GM18517 (cell line): ENCODE results near the gene LGALS7B.
"Not testable (repeated sequence)": the region's sequence is repeated elsewhere in the genome, so short reads cannot be mapped to it uniquely, and the experiment has no call there.

ENCODE experiments used
- ATAC-seq: cut with Tn5 transposase; IDR thresholded peaks from one replicate; pipeline ENCODE4 v1.9.1; 2021; ENCODE audit warnings: mild to moderate bottlenecking, moderate library complexity; ENCODE audit not compliant: unreplicated experiment

LGALS7B gene

GRCh38 chr19:38788478-38789243 is at the start of gene LGALS7B:
Gene LGALS7B, plus strand, starts transcription at chr19:38789200. Its CDS starts 27 bp downstream, at chr19:38789227.
- no peak for ATAC-seq

DNA sequence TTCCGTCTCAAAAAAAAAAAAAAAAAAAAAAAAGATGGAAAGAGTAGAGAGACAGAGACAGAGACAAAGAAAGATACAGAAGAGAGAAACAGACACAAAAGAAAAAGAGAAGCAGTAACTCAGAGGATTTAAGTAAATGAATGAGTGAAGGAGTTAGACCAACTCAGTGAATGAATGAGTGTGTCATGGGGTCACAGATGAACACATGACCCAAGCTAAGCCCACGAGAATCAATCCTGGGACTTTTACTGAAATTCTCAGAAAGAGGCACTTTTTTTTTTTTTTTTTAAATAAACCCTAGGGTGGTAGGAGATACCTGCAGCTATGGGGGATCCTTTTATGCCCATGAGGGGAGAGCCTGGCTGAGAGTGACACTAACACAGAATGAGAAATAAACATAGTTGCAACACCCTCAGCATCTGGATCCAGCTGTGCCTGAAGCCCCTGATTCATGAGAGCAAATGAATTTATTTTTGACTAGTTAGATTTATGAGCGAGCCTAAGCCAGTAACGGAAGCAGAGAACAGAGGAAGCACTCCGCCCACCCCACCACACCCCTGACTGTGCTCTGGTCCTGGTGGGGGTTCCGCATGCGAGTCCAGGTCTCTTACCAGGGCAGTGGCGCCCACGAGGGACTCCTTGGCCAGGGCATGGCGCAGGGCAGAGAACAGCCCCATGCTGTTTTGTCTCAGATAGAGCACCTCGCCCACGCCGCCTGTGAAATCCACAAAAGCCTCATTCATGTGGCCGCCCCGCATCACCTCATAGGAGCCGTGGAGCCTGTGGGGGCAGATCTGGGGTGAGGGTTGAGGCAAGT is 49.4 kb upstream of the LGALS7B start:
- ATAC-seq: no peak

- ATAC-seq: no peak
Measured at GRCh38 chr19:38740257-38740592, 48.8 kb upstream of the LGALS7B start.

- ATAC-seq: no peak
Measured at GRCh38 chr19:38740932-38741331, 48.1 kb upstream of the LGALS7B start.

DNA sequence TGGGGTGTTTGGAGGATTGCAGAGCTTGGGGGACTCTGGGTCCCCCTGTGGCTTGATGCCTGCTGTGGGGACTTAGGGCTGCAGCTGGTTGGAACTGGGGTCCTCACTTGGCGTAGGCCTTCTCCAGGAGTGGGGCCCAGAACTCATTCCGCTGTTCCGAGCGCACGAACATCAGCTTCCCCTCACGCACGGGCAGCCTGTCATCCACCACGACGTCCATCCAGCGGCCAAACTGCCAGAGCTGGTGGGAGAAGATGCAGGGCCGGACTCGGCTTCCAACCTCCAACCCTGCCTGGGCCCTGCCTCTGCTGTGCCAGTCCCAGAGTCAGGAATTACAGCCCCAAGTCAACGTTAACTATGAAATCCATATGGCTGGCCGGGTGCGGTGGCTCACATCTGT is 47.3 kb upstream of the LGALS7B start:
- no peak for ATAC-seq

DNA sequence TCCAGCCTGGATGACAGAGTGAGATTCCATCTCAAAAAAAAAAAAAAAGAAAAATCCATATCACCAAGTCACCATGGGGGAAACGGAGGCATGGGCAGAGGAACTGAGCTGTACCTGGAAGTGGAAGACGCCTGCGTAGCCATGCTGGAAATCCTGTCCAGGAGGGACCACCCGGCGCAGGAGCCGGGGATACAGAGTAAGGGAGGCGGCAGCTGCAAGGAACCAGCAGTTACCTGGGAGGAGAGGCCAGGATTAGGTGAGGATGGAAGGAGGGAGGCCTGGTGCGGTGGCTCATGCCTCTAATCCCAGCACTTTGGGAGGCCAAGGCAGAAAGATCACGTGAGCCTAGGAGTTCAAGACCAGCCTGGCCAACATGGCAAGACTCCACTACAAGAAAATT is 46.7 kb upstream of the LGALS7B start:
- no peak for ATAC-seq

GRCh38 chr19:38742906-38743305 is 46.1 kb upstream of the LGALS7B start:
- ATAC-seq: no peak

GRCh38 chr19:38743394-38744297 is 45.4 kb upstream of the LGALS7B start:
- ATAC-seq: no peak

DNA sequence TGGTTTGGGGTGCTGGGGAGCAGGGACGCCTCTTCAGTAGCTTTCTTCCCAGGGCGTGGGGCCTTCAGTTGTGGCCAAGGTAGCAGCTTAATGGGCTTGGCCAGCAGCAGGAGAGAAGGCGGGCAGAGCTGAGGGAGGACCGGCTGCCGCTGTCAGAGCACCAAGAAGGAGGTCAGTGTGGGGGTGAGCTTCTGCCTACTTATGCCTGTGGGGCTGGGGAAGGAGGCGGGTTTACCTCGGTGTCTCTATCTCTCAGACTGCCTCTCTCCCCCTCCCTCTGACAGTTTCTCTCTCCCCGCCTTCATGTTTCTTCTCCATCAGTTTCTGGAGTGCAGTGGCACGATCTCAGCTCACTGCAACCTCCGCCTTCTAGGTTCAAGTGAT is 44.7 kb upstream of the LGALS7B start, which contains the start of gene CAPN12:
Gene CAPN12, minus strand, starts transcription at position 177 of the 384 bp plus-strand sequence. CDS start 309 bp downstream, outside the sequence.
- no peak for ATAC-seq

DNA sequence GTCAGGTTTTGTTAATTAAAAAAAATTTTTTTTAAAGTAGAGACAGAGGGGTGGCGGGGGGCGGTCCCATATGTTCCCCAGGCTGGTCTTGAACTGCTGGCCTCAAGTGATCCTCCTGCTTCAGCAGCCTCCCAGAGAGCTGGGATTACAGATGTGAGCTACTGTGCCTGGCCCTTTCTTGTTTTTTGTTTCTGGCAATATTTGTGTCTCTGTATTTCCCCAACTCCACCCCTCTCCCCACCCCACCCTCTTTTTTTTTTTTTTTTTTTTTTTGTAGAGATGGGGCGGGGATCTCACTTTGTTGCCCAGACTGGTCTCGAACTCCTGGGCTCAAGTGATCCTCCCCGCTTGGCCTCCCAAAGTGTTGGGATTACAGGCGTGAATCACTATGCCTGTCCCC is 44.1 kb upstream of the LGALS7B start:
- ATAC-seq: no peak

GRCh38 chr19:38745316-38745715 is 43.7 kb upstream of the LGALS7B start:
- no peak for ATAC-seq

DNA sequence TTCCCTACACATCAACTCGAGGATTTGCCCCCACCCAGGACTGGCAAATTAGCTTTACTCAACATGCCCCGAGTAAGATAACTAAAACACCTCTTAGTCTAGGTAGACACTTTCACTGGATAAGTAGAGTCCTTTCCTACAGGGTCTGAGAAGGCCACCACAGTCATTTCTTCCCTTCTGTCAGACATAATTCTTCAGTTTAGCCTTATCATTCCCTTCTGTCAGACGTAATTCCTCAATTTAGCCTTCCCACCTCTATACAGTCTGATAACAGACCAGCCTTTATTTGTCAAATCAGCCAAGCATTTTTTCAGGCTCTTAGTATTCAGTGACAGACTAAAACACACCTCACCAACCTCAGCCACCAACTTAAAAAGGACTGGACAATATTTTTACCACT is 35.2 kb upstream of the LGALS7B start:
- not testable (repeated sequence) for ATAC-seq

DNA sequence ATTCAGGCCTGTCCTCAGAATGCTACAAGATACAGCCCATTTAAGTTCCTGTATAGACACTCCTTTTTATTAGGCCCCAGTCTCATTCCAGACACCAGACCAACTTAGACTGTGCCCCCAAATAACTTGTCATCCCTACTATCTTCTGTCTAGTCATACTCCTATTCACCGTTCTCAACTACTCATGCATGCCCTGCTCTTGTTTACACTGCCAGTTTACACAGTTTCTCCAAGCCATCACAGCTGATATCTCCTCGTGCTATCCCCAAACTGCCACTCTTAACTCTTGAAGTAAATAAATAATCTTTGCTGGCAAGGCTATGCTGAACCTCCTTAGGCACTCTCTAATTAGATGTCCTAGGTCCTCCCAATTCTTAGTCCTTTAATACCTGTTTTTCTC is 34.8 kb upstream of the LGALS7B start:
- not testable (repeated sequence) for ATAC-seq

DNA sequence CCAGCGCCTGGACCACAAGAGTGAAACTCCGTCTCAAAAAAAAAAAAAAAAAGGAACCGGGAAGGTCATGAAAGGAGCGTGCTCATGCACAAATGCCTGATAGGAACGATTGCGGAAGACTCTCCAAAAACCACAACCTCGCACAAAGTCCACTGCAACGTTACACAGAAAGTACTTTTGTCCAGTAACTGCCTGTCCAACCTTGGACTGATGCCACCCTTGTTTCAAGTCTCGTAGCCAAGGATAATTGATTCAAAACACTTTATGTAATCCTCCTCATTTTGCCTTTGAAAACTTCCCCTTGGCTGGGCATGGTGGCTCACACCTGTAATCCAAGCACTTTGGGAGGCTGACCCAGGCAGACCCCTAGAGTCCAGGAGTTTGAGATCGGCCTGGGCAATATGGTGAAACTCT is 29.4 kb upstream of the LGALS7B start:
- no peak for ATAC-seq

DNA sequence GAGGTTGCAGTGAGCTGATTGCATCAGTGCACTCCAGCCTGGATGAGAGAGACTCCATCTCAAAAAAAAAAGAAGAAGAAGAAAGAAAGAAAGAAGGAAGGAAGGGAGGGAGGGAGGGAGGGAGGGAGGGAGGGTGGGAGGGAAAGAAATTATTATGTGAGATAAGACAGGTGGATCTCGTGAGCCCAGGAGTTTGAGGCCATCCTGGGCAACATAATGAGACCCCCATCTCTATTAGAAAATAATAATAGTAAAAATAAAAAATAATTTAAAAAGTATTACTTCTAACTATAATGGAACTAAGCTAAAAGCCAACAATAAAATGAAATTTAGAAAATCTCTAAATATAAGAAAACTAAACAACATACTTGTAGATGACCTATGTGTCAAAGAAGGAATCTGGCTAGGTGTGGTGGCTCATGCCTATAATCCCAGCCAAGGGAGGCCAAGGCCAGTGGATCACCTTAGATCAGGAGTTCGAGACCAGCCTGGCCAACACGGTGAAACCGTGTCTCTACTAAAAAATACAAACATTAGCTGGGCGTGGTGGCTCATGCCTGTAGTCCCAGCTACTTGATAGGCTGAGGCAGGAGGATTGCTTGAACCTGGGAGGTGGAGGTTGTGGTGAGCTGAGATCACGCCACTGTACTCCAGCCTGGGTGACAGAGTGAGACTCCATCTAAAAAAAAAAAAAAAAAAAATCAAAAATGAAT is 28.0 kb upstream of the LGALS7B start:
- ATAC-seq: not testable (repeated sequence)

DNA sequence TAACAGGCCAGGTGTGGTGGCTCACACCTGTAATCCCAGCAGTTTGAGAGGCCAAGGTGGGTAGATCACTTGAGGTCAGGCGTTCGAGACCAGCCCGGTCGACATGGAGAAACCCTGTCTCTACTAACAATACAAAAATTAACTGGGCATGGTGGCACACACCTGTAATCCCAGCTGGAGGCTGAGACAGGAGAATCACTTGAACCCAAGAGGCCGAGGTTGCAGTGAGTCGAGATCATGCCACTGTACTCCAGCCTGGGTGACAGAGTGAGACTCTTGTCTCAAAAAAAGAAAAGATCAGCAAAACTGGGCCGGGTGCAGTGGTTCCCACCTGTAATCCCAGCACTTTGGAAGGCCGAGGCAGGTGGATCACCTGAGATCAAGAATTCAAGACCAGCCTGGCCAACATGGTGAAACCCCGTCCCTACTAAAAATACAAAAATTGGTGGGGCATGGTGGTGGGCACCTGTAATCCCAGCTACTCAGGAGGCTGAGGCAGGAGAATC is 27.1 kb upstream of the LGALS7B start:
- not testable (repeated sequence) for ATAC-seq

DNA sequence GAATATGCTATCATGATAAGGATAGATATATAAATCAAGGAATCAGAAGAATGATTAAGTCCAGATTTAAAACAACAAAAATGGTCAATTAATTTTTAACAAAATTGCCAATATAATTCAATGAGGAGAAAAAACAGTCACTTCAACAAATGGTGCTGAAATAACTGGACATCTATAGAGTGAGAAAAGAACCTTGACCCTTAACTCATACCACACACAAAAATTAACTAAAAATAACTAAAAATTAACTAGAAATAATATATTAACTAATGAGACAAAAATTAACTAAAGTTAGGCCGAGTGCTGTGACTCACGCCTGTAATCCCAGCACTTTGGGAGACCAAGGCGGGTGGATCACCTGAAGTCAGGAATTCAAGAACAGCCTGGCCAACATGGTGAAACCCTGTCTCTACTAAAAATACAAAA is 25.2 kb upstream of the LGALS7B start:
- ATAC-seq: no peak

DNA sequence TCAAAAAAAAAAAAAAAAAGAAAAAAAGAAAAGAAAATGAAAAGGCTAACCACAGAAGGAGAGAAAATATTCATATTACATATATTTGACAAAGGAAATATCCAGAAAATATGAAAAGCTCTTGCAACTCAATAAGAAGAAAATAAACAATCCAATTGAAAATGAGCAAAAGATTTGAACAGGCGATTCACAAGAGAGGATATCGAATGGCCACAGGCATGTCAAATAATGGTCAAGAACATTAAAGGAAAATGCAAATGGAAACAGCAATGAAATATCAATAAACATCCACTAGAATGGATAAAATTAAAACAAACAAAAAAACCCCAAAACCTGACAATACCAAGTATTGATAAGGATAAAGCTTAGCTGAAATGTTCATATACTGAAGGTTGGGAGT is 23.8 kb upstream of the LGALS7B start:
- ATAC-seq: no peak

- ATAC-seq: no peak
Measured at GRCh38 chr19:38766276-38767047, 22.5 kb upstream of the LGALS7B start.
